Activated CD8-positive, alpha-beta memory T cell treated with anti-CD3 and anti-CD28 coated beads, Interleukin-2, amount 10 ng/mL, durations not matched to agents 7 days and 5 days (primary cell): ENCODE data around the gene RHBDD1. TPM values are rescaled to one million over a fixed set of nuclear protein-coding genes. Genes with fewer than 3 reads are reported as not detected.

ENCODE experiments used
- ATAC-seq: fragments of 150-1000 bp; cut with Tn5 transposase; one replicate; pipeline ENCODE4 v1.10.0; 2021; ENCODE audit warnings: moderate library complexity
- CTCF ChIA-PET: fragments of 350-600 bp; sonication (Branson Sonifier 250); formaldehyde crosslinking; loops from one replicate; lab custom pipeline; 2021; ENCODE audit warnings: antibody characterized with exemption; lab: Charles Lee
- DNase-seq: peaks from one replicate; pipeline ENCODE4 v3.0.0-alpha.2; 2020
- H3K27ac Mint-ChIP-seq: one replicate; pipeline ENCODE4 v1.8.0; 2021; ENCODE audit warnings: mild to moderate bottlenecking, mixed read lengths
- H3K27me3 Mint-ChIP-seq: one replicate; pipeline ENCODE4 v1.8.0; 2021; ENCODE audit warnings: mixed read lengths
- H3K36me3 Mint-ChIP-seq: one replicate; pipeline ENCODE4 v1.8.0; 2021; ENCODE audit warnings: mild to moderate bottlenecking, mixed read lengths
- H3K4me1 Mint-ChIP-seq: one replicate; pipeline ENCODE4 v1.8.0; 2021; ENCODE audit warnings: mixed read lengths
- H3K4me3 Mint-ChIP-seq: one replicate; pipeline ENCODE4 v1.8.0; 2021; ENCODE audit warnings: mild to moderate bottlenecking, moderate library complexity, mixed read lengths
- H3K9me3 Mint-ChIP-seq: one replicate; pipeline ENCODE4 v1.8.0; 2022; ENCODE audit warnings: low read depth, mixed read lengths
- total RNA-seq, 2 experiments: library from RNA; stranded (reverse); gene quantifications; one replicate each; pipeline ENCODE4 v1.2.3, GENCODE V29; 2021

RHBDD1 gene
- total RNA-seq, 2 experiments from 2014 or later, result 29.8 to 32.2 TPM

GRCh38 chr2:227036527-227036926 is 200.7 kb downstream of the RHBDD1 start:
- H3K27ac Mint-ChIP-seq, result no peak overlapping the region
- no peak for ATAC-seq
- H3K36me3 Mint-ChIP-seq, result no peaks in the 10 kb centered on the region
- no peak overlapping the region for H3K4me3 Mint-ChIP-seq
- no peaks in the 10 kb centered on the region for H3K9me3 Mint-ChIP-seq
- no peaks in the 10 kb centered on the region for H3K4me1 Mint-ChIP-seq
- CTCF ChIA-PET, result no interaction called here
- H3K27me3 Mint-ChIP-seq, result peaks cover 27% of the 10 kb centered on the region
- DNase-seq, result no peak

GRCh38 chr2:227038550-227039189 is 202.8 kb downstream of the RHBDD1 start:
- CTCF ChIA-PET, result interaction anchor here (0.5 kb wide), 1 partner anchor 228 kb away, joined by 3 read pairs; no protein-coding TSS in a partner anchor
- Mint-ChIP-seq H3K27me3 (peaks cover 25% of the 10 kb centered on the region), H3K9me3 (no peaks in the 10 kb centered on the region)

GRCh38 chr2:227043981-227044380 is 208.1 kb downstream of the RHBDD1 start:
- CTCF ChIA-PET, result no interaction called here
- H3K4me1 Mint-ChIP-seq, result no peaks in the 10 kb centered on the region
- H3K27ac Mint-ChIP-seq, result no peak overlapping the region
- no peaks in the 10 kb centered on the region for H3K36me3 Mint-ChIP-seq
- DNase-seq (no peak), ATAC-seq (no peak)
- no peaks in the 10 kb centered on the region for H3K9me3 Mint-ChIP-seq
- H3K4me3 Mint-ChIP-seq, result no peak overlapping the region
- peaks cover 3% of the 10 kb centered on the region for H3K27me3 Mint-ChIP-seq

More at GRCh38 chr2:227038550-227039189, 202.8 kb downstream of the RHBDD1 start:
- ATAC-seq (no peak), DNase-seq (no peak)
- no peak overlapping the region for H3K27ac Mint-ChIP-seq
- no peaks in the 10 kb centered on the region for H3K4me1 Mint-ChIP-seq
- H3K36me3 Mint-ChIP-seq, result no peaks in the 10 kb centered on the region
- H3K4me3 Mint-ChIP-seq, result no peak overlapping the region

Other genes with a start within 250 kb of the RHBDD1 start
- 1 to 10 TPM; 4.5 to 5.8 TPM for gene IRS1, start 36.2 kb upstream of the RHBDD1 start, total RNA-seq